GM12878 (cell line): ENCODE results near the gene WDR31.

Experiments used
- E2F8 ChIP-seq: fragments of 450-650 bp; IDR thresholded peaks from 2 replicates; pipeline ENCODE4 v1.6.1; 2018; ENCODE audit warnings: mild to moderate bottlenecking, low read depth, moderate library complexity; ENCODE audit not compliant: partially characterized antibody
- EP300 ChIP-seq, 2 experiments: fragments of 150-350 bp in 1 of 2; IDR thresholded peaks; 2 replicates each; pipeline ENCODE4 v1.6.1; 2011 to 2012; ENCODE audit warnings: low read depth in 2 of 2, low read length in 2 of 2, borderline replicate concordance in 1 of 2, improper control_type of control experiment in 1 of 2, inconsistent platforms in 1 of 2; ENCODE audit not compliant: control insufficient read depth in 1 of 2
- HDAC6 ChIP-seq: fragments of 200-600 bp; sonication (generic); IDR thresholded peaks from one replicate; pipeline ENCODE4 v1.8.0; 2017; ENCODE audit warnings: antibody characterized with exemption; ENCODE audit not compliant: unreplicated experiment
- MEF2A ChIP-seq: IDR thresholded peaks from 2 replicates; pipeline ENCODE4 v1.6.1; 2011; ENCODE audit warnings: low read depth, mild to moderate bottlenecking, low read length, moderate library complexity; ENCODE audit not compliant: insufficient read depth
- NFYA ChIP-seq: IDR thresholded peaks from 2 replicates; pipeline ENCODE4 v1.6.1; 2011; ENCODE audit warnings: low read depth, mild to moderate bottlenecking, low read length, improper control_type of control experiment, borderline replicate concordance
- POLR2A ChIP-seq: IDR thresholded peaks from 2 replicates; pipeline ENCODE4 v1.6.1; 2011; ENCODE audit warnings: low read depth, mild to moderate bottlenecking, low read length
- RB1 ChIP-seq: fragments of 450-650 bp; formaldehyde crosslinking; IDR thresholded peaks from 2 replicates; pipeline ENCODE4 v1.6.1; 2017; ENCODE audit warnings: mild to moderate bottlenecking, borderline replicate concordance
- REST ChIP-seq: IDR thresholded peaks from 2 replicates; pipeline ENCODE4 v1.6.1; 2012; ENCODE audit warnings: mild to moderate bottlenecking, low read depth, low read length
- SIN3A ChIP-seq: IDR thresholded peaks from 2 replicates; pipeline ENCODE4 v1.6.1; 2012; ENCODE audit warnings: low read depth, low read length, improper control_type of control experiment
- TAF1 ChIP-seq: IDR thresholded peaks from 2 replicates; pipeline ENCODE4 v1.6.1; 2011; ENCODE audit warnings: mild to moderate bottlenecking, low read depth, low read length, borderline replicate concordance
- ZNF217 ChIP-seq: fragments of 450-650 bp; IDR thresholded peaks from 2 replicates; pipeline ENCODE4 v1.6.1; 2017; ENCODE audit warnings: antibody characterized with exemption, mild to moderate bottlenecking

GRCh38 chr9:113275157-113276131 is 64.6 kb downstream of the WDR31 start, which contains the start of the genes CDC26 and PRPF4:
- TF ChIP-seq HDAC6 (peak; percentile 76), E2F8 (peak; percentile 66), TAF1 (peak; percentile 89), EP300 (IDR thresholded peaks at IDR 0.05; ENCODE audit: borderline replicate concordance in 1 of 2, control insufficient read depth in 1 of 2, low read depth in 2 of 2, low read length in 2 of 2) (no peak), POLR2A (peak; percentile 100), RB1 (peak; percentile 66; the same call in 1 of the 2 replicates), NFYA (no peak), SIN3A (peak; percentile 92), MEF2A (no peak), REST (no peak), ZNF217 (no peak)
